UCSD-AML1 (cell line): ENCODE data around the gene C1QTNF5.
"Not testable (repeated sequence)": the region's sequence is repeated elsewhere in the genome, so short reads cannot be mapped to it uniquely, and the experiment has no call there.

Experiments used
- DNase-seq: peaks from one replicate; lab custom pipeline; 2025; ENCODE audit not compliant: unreplicated experiment; lab: John Stamatoyannopoulos, UW

The C1QTNF5 gene, protein sequence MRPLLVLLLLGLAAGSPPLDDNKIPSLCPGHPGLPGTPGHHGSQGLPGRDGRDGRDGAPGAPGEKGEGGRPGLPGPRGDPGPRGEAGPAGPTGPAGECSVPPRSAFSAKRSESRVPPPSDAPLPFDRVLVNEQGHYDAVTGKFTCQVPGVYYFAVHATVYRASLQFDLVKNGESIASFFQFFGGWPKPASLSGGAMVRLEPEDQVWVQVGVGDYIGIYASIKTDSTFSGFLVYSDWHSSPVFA

DNA sequence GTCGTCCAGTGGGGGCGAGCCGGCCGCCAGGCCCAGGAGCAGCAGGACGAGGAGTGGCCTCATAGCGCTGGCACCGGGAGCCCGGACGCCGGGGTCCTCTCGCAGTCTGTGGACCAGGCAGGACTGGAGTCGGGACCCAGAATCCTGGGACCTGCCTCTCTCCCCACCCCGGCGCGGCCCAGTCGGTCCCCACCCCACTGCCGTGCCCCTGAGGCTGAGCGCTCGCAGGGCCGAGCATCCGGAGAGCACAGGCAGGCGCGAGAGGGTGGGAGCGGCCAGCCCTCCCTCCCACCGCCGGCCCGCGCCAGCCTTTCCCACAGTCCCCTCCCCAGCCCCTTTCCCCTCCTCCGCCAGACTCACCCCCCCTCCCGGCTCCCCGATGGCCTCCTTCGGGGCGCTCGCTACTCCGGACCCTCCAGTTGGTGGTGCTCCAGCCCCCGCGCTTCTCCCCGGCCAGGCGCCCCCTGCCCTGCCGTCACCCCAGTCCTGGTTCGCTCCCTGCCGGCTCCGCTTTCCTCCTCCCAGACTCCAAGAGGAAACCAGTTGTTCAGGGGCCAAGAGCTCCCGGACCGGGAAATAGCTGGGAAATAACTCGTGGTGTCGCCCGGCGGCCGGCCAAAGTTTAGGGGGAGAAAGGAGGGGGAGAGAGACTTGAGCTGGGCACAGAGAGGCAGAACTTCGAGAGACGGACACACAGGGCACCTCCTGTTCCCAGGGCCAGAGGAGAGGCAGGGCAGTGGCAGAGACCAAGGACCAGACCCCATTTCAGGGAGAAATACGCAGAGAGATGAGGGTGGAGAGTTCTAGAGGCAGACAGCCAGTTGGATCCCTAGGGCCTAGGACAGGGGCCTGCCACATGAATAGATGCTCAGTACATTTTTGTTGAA lies at the start of gene C1QTNF5:
TSS of gene C1QTNF5 (minus strand) at position 549 of the 887 bp plus-strand sequence. CDS start at position 63, 486 bp downstream.
- no peak for DNase-seq

DNA sequence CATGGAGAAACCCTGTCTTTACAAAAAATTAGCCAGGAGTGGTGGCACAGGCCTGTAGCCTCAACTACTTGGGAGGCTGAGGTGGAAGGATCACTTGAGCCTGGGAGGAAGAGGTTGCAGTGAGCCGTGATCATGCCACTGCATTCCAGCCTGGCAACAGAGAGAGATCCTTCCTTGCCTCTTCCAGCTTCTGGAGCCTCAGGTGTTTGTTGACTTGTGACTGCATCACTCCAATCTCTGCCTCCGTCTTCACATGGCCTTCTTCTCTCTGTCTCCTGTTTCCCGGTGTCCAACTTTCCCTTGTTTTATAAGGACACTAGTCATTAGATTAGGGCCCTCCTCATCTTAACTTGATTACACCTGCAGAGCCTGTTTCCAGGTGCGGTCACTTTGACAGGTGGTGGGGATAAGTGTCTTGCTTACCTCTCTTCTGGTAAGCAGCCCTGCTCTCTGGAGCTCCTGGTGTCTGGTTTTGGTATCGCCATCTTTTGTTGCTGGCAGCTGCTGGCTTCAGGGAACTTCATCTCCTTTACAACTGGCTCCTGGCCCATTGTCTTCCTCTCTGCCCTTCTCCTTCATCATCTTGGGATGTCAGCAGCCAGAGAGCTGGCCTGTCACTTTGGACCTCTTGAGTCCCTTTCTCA lies 49.0 kb upstream of the C1QTNF5 start:
- no peak for DNase-seq

DNA sequence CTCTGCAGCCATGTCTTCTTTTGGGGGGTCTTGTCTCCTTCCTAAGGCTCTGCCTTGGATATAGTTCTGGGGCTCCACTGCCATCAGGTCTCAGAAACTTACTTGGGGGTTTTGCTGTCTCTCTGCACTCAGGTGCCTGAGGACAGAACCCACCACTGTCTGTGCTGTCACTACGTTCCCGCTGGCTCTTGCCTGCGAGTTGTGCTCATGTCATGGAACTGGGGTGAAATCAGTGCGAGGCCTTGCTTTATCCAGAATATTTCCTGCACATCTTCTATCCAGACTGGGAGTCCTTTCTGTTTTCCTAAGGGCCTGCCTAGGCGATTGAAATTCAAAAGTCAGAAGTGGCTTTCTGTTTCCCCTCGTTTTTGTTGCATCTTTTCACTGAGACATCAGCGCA lies 47.4 kb upstream of the C1QTNF5 start:
- DNase-seq = no peak

DNA sequence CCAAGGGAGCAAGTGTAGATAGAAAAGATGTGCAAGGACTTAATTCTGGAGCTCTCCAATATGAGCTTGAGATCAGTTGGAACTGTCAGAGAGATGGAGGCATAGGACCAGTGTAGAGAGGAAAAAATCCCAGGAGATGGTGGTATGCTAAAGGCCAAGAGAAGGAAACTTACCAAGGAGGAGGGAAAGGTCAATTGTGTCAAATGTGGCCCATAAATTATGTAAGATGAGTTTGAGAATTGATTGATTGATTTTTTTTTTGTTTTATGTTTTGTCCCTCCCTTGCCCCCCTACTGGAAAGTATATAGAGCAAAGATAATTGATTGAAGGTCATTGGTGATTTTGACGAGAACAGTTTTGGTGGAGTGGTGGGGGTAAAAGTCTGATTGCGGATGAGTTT lies 43.6 kb upstream of the C1QTNF5 start:
- no peak for DNase-seq

DNA sequence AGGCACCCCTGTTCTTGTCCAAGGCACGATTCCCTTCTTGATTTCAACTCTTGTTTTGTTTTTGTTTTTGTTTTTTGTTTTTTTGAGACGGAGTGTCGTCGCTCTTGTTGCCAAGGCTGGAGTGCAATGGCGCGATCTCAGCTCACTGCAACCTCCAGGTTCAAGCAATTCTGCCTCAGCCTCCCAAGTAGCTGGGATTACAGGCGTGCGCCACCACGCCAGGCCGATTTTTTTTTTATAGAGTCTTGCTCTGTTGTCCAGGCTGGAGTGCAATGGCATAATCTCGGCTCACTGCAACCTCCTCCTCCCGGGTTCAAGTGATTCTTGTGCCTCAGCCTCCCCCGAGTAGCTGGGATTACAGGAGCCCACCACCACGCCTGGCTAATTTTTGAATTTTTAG lies 41.8 kb upstream of the C1QTNF5 start:
- not testable (repeated sequence) for DNase-seq

DNA sequence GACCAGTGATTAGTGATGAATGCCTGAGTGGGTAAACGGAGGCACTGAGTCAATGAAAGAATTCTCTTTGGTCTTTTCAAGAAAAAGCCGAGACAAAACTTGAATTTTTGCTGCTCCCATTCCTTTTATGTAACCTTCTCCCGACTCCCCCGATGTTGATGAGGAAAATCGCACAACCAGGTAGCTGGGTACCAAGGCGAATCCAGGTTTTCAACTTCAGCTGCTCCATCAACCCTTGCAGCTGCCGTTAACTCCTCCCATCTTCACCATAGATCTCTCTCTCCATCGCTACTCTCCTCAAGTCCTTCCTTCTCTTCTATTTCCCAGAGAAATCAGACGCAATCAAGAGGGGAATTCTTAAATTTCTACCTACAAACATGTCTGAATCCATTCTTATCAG lies 41.4 kb upstream of the C1QTNF5 start:
- DNase-seq = no peak

DNA sequence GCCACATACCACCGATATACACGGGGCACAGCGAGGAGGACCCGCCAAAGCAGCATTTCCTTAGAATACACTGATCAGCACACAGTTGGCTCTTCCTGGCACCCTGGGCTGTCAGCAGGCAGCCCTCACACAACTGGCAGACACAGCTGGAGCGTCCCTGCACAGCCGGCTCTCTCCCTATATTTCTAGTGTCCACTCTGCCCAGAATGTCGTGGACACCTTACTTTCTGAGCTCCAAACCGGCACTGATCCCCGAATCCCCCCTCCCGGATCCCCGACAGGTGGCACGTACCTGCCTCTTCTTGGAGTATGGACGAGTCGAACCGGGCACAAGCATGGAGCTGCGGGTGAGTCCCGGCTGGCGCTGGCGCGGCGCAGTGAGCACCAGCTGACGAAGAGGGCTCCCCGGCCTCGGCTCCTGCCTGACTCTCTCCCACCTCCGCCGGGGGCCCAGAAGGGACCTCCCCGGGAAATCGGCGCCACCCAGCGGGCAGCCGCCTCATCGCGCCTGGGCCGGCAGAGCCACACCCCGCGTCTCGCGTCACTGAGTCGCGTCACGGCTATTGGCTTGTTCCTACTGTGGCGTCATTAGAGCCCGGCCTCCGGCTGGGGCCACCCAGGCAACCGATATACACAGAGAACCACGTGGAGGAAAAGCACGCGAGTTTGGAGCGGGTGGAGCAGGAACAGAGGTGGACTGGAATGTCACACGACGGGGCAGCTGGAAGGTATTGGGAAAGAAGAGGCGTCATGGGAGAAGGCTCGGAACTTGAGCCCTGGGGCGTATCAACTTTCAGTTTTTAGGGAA lies 40.7 kb upstream of the C1QTNF5 start, which contains the start of gene USP2:
TSS of gene USP2 (minus strand) at position 510 of the 808 bp plus-strand sequence. CDS start 8,210 bp downstream, outside the sequence.
- DNase-seq = peak; percentile 95

DNA sequence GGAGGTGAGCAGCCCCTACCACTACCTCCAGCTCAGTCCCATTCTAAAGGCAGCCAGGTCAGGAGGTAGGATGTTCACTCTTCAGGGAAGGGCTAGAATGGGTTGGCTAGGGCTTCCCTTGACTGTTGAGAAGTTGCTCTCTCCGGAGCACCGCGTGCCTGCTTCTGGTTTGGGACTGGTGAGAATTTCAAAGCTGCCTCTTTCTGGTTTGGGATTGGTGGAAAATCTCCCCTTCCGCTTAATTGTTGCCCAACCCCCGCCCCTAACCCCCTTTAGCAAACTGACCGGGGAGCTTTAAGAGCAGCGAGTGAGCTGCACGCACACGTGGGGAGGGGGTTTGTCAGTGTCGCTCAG lies 40.1 kb upstream of the C1QTNF5 start:
- DNase-seq = no peak

DNA sequence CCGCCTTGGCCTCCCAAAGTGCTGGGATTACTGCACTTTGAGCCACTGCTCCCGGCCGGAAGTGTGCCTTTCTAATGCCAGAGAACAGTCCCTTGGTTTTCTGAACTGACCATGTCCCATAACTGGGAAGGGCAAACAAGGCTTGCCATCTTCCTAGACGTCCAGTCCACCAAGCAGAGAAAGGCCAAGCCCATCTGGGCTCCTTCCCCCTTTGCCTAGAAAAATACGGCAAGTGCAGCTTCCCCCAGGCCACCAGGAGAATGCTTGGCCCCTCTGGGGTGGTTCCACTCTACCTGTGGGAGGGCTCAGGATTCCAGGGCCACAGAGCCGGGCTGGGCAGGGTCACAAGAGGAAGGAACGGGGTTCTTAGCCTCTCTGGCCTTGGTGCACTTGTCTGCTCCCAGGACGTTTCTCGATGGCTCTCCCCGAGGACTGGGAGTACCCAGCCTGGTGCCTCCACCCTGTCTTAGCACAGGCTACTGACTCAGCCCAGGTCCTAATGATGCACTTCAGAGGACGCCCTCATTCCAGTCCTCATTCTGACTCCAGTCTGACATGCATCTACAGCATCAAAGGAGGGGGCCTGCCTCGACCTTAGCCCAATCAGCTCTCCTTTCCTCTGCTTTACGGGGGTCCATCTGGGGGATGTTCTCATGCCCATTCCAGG lies 39.6 kb upstream of the C1QTNF5 start:
- DNase-seq = no peak

DNA sequence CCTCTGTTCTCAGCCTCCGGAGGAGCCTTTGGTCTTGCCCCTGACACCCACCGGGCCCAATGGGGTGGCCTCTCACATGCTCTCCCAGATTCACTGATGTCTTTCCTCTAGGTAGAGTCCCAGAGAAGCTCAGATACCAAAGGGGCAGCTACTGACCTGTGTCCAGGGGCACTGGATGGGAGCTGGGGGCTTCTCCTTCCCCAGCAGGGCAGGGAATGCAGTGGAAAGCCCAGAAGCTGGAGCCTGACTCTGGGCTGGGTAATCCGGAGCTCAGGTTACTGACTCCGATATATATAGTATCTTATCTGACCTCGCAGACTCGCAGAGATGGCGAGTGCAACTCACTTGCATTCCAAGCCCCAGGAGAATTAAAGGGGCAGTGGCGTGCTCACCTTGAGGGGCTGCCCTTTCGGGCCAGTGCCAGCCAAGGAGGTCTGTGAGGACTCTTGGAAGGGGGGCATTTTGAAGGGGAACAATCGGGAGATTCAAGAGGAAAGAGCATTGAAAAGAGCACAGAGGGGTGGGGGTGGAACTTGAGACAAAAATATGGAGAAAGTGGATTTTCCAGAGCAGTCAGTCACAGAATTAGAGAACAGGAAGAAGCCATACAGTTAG lies 38.3 kb upstream of the C1QTNF5 start:
- DNase-seq = no peak

DNA sequence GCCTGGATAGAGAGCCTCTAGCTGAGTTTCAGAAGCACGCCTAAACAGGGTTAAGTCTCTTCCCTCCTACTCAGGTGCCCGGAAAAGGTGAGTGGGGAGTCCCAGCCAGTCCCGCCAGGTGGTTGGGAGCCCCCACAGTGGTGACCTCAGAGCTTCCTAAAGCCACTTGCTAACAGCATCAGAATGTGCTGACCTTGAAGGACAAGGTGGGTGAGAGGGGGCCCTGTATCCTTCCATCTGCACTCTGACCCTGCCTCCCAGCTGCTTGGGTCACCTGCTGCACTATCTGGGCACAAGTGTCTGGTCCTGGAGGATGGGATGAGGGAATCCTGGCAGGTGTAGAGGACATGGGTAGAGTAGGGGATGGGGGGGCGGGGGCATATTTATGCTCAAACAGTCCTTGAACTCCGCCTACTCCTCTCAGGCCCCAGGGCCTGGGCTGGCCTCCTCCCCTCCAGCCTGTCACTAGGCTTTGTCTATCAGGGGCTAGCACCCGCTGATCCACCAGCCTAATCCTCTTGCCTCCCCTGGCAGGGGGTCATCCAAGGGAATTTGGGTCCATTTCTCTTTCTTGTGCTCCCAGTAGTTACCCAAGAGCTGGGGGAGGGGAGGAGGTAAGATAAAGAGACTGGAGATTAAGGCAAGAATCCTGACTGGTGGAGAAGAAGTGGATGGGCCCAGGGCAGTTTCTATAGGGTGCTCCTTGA lies 37.4 kb upstream of the C1QTNF5 start:
- DNase-seq = no peak

DNA sequence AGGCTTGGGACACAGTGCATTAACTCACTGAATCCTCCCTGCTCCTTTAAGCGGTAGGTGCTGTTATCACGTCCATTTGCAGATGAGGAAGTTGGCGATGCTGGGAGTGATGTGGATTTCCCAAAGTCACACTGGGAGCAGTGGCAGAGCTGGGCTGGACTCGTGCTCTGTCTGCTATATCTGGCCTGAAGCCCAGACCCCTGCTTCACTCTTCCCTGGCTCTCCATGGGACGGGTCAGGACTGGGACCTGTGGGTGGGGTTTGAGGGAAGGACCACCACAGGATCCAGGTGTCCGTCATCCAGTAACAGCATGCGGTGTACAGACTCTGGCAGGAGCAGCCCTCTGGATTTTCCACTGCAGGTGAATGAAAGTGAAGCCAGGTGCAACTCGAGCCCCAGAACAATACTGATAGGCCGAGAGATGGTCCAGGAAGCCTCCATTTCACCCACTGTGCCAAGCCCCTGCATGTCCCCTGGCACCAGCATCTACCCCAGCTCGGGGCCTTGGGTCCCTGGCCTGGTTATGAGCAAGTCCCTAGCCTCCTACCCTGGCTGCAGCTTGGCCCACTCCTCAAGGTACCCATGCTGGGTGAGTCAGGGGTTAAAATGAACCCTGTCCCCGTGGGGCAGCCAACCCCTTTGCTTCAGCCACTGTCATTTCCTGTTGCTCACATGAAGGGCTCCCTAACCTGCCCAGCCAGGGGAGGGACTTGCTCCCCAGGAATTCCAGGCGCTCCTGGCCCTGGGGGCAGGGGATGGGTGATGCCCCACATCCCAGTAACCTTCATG lies 36.6 kb upstream of the C1QTNF5 start:
- no peak for DNase-seq

DNA sequence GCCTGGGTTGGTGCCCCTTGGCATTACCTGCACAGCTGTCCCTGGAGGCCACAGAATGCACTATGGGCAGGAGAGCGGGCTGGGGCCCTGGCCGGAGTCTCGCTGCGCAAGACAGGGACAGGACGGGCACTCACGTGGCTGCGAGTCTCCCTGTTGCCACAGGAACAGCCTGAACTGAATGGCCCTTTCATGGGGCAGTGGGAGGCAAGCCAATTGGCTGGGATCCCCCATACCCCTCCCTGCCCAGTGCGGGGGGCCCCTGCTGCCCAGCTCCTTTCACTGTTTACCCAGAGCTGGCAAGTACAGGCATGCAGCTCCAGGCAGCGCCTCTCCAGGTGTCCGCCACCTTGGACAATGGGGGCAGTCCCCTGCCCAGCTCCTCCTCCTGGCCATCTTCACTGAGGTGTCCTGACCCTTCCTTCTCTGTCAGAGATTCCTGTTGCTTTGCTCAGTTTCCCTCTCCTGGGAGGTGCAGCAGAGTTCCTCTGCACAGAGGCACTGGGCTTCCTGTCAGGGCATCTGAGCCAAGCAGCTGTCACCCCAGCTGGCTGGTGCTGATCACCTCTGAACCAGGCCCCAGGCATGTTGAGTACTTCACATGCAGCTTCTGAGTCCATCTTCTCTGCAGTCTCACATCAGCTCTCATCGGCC lies 35.6 kb upstream of the C1QTNF5 start:
- no peak for DNase-seq

DNA sequence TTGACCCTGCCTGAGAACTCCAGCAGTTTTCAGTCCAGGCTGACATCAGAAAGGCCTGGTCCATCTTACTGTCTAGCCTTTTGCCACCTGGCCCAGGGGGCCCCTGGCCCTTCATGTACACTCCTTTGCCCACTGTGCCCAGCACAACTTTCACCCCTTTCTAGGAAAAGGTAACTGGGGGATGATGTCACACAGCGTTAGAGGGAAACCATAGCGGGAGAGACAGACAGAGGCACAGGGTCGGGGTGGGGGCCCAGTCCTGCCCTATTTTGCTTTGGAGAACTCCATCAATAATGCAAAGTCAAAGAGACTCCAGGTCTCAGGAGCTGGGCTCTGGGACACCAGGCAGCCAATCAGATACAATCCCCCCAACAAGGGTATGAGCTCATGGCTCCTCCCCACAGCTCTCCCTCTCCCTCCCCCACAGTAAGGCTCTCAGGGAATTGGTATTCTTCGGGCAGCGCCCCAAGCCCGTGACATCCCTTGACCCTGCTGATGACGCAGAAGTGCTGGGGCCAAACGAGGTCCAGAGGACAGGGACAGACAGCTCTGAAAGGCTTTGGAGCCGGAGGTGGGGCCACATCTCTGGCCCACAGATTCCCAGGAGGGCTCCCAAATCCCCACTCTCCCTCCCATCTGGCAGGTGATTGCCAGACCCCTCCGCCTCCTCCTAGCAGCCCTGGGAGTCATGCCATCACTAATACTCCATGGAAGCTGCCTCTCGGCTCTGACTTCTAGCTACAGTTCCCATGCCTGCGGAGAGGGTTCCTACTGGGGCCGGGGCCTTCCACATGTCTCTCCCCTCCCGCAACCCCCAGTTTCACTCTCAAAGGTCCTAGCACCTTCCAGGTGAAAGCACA lies 34.9 kb upstream of the C1QTNF5 start:
- DNase-seq = no peak

DNA sequence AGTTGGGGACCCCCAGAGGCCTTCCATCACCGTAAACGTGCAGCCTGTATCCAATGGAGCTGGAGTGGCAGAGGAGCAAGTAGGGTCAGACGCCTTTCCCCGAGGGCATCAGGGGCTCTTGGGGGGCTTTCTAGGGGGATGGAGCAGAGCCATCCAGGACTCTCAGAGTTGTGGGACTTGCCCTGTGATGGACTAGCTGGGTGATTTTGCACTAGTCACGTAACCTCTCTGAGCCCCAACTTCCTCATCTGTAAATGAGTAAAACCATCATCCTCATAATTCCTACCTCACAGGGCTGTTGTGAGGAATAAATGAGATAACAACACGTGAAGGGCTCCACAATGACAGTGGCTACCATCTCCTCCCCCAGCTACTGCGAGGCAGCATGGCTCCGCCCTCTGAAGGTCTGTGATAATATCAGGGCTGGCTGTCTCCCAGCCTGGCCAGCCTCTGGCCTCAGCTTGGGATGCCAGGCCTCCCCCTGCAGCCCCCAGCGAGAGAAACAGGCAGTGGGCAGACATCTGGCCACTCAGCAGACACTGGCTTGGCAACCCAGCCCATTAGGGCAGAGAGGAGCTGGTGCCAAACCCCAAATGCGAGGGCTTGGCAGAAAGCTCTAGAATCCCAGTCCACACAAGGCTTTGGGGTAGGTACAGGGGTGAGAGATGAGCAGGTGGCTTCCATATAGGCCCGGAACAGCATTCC lies 34.1 kb upstream of the C1QTNF5 start:
- no peak for DNase-seq

DNA sequence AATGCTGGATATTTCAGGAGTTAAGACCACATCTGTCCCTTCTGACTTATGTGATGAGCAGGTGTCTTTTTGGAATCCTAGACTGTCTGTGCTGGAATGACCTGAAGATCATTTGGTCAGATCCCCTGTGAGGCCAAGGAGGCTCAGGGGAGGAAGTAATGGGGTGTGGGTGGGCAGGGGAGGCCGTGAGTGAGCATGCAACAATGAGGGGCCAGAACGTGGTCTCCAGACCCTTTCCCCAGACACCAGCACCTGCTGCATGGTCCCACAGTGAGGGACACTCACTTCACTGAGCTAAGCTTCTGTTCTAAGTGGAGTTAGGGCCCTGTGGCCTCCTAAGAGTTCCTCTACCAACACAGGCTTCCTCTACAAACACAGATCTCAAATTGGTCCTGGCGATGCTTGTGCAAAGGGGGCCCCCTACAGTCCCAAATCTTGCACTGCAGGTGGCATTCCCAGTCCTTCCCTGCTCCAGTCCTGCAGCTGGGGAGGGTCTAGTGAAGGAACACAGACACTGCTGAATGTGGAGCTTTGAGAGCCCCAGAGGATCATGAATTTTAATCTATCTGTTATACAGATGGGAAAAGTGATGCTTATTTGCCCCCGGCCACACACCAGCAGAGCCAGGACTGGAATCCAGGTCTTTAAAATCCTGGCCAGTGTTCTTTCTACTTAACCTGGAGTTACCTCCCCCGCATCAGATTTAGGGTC lies 33.4 kb upstream of the C1QTNF5 start:
- peak; percentile 74 for DNase-seq
